Raji (cell line): Measurements from ENCODE around the gene HADHA.

ENCODE experiments used
- POLR2A ChIP-seq: IDR thresholded peaks from 2 replicates; pipeline ENCODE4 v1.6.1; 2011; ENCODE audit warnings: low read depth, low read length, control low read depth; ENCODE audit not compliant: insufficient read depth

Gene HADHA

DNA sequence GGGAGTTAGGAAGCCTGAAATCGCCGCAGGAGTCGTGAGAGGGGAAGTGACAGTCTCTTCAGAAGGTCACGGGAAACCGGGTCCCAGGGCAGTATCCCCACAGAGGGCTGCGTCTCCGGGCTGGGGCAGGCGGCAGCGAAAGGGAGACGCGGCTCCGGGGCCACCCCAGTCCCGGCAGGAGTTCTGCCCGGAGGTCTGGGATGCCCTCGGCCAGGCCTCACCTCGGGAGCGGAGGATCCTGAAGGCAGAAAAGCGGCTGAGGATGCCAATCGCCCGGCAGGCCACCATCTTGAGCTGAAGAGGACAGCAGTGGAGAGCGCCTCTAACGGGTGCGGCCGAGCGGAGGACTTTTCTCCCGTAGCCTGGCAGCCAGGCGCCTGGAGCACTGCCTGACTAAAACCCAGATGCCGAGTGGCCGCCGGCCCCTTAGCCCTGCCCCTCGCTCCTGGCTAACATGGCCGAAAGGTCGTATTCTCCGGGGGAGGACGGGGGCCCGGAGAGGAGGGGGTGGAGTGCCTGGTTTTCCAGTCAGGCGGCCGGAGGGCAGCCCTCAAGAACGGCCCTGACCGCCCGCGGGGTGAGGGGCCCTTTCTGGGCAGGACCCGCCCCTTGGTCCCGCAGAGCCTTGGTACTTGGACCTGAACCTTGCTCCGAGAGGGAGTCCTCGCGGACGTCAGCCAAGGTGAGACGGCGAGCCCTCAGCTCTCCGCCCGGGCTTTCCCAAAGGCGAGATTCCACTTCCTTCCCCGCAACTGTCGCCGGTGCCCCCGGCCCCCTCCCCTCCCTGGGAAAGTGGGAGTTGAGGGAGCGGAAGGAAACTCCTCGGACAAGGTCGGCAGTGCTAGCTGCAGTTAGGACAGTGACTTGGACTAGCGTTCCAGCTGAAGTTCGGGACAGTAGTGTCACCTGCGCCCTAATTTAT lies at the start of gene HADHA, which contains the start of gene HADHB:
Gene HADHA, minus strand, starts transcription at position 324 of the 922 bp plus-strand sequence. Its CDS starts 36 bp downstream, at position 288.
Gene HADHB, plus strand, starts transcription at position 631 of the 922 bp plus-strand sequence. CDS start 9,316 bp downstream, outside the sequence.
- peak; percentile 84 for TF ChIP-seq POLR2A

- TF ChIP-seq POLR2A = no peak
Observed at GRCh38 chr2:26292646-26293045, 48.2 kb upstream of the HADHA start.

DNA sequence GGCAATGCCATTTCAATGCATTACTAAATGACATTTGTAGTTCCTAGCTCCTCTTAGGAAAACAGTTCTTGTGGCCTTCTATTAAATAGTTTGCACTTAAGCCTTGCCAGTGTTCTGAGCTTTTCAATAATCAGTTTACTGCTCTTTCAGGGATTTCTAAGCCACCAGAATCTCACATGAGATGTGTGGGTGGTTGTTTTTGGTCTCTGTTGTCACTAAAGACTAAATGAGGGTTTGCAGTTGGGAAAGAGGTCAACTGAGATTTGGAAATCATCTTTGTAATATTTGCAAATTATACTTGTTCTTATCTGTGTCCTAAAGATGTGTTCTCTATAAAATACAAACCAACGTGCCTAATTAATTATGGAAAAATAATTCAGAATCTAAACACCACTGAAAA lies 45.6 kb upstream of the HADHA start:
- TF ChIP-seq POLR2A = no peak

DNA sequence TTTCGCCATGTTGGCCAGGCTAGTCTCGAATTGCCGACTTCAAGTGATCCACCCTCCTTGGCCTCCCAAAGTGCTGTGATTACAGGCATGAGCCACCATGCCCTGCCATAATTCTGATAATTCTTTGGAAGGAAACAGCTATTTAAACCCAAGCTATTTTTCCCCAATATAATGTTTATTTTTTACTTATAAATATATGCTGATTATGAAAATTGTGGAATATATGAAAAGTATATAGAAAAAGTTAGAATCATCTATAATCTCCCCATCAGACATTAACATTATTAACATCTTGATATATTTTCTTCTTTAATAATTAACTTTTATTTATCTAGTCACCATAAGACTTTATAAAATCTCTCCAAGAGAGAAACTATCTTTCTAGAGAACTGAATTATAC lies 41.5 kb upstream of the HADHA start:
- no peak for TF ChIP-seq POLR2A

- no peak for TF ChIP-seq POLR2A
Observed at GRCh38 chr2:26284132-26284531, 39.7 kb upstream of the HADHA start.

GRCh38 chr2:26283606-26284005 lies 39.2 kb upstream of the HADHA start:
- no peak for TF ChIP-seq POLR2A

GRCh38 chr2:26281226-26281625 lies 36.8 kb upstream of the HADHA start:
- TF ChIP-seq POLR2A = no peak

- TF ChIP-seq POLR2A = no peak
Observed at GRCh38 chr2:26279886-26280285, 35.5 kb upstream of the HADHA start.

- no peak for TF ChIP-seq POLR2A
Observed at GRCh38 chr2:26276484-26277227, 32.2 kb upstream of the HADHA start.

DNA sequence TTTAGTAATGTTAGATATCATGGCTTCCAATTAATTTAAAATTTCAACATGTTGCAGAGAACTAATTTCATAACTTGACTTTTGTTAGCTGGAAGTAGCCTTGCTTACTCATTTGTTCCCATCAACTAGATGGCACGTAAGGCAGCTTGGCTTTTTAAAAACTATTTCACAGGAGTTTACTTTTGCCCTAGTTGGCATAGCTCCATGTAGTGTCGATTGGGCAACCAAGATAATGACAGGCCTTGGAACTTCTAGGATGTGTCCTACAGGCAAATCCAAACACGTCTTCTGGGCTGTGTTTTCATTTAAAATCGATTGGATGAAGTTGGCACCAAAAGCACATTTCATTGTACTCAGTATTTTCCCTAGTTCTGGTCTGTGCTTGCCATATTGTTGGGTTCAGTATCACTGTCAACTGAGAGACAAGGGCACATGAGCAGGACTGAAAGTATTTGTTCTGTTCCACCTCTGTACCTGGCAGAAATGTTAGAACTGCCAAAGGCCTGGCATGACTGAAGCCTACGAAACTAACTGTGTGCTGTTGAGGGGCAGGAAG lies 29.7 kb upstream of the HADHA start:
- no peak for TF ChIP-seq POLR2A

DNA sequence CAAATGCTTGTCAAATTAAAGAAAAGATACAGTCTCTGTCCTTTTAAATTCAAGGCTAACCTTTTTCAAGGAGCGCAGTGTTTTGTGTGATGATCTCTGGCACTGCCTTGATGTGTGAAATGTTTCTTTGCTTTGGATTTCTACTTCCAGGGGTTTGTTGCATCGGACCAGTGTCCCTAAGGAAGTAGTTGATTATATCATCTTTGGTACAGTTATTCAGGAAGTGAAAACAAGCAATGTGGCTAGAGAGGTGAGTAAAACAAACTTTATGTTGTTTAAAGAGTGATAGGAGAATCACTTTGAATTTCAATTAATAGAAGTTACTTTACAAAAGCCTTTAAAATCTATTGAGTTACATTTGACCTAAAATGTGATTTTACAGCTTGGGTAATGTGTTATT lies 29.1 kb upstream of the HADHA start:
- TF ChIP-seq POLR2A = no peak

DNA sequence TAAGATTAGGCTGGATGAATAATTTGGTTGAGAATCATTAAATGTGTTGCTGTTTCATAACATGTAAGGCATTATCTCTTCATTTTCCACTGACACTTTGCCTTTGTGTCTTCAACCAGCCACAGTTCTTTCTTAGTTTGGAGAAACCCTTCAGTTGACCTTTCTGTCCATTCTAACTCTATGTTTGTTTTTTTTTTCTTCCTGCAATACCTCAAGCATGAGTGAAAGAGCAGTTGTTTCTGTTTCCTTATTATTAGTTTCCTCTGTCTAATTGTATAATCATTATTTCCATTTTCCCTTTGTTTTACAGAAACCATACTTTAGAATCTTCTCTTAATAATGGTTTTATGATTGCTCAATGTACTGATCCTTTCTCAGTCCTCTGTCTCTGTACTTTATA lies 25.9 kb upstream of the HADHA start:
- no peak for TF ChIP-seq POLR2A

DNA sequence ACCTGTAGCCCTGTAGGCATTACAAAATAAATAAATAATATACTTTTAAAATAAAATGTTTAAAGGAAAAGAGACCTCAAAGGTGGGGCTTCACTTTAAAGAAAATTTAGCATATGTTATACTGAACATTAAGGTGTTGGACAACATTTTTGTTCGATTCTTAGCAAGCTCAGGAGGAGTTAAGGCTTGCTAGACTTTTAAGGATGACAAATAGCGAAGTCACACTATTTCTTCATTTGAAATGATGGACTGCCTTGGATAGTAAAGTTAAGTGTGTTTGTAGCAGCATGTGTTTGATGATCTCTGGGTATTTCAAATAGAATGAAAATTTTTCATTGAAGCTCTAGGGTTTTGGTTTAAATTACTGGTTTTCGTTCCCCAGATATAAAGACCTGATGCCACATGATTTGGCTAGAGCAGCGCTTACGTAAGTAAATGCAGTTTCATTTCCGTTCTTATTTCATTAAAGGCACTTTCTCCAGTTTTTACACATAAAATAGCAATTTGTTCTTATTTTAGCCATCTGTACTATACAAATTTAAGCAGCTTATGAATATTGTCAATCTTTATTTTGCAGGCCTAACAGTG lies 25.2 kb upstream of the HADHA start:
- TF ChIP-seq POLR2A = no peak

- no peak for TF ChIP-seq POLR2A
Observed at GRCh38 chr2:26268213-26268612, 23.8 kb upstream of the HADHA start.

DNA sequence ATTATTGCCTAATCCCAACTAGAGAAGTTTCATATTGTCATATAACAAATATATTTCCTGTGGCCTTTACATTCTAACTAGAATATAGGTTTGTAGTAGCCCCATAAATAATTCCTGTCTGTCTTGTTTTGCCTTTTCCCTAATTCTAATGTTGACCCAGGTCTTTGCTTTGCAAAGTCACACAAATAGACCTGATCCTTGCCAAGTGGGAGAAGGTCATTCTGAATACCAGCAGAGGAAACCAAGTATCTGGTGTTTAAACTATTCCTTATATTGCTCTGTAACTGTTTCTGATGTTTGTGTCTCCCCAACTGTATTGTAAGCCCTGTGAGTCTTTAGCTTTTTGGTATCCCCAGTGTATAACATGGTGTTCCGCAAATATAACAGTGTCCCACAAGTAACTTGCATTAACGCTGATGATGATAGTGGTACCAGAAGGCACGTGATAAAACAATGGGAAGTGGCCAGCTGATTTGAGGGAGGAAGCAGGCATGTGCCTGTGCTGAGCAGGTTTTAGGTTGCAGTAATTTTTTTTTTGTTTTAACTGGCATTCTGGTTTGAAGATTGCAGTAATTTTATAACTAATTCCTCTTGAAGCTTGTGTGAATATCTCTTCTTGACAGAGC lies 11.4 kb upstream of the HADHA start:
- no peak for TF ChIP-seq POLR2A
